CD4-positive, alpha-beta T cell (primary cell): Measurements from ENCODE around the gene XRCC4. TPM values are rescaled to one million over a fixed set of nuclear protein-coding genes. Genes with fewer than 3 reads are reported as not detected.

Experiments used
- ATAC-seq: fragments of 200-7000 bp; cut with Tn5 transposase; one replicate; pipeline ENCODE4 v1.10.0; 2022; ENCODE audit warnings: mild to moderate bottlenecking; ENCODE audit not compliant: poor library complexity
- CTCF ChIA-PET: fragments of 350-600 bp; sonication (Branson Sonifier 250); formaldehyde crosslinking; loops from one replicate; lab custom pipeline; 2021; ENCODE audit warnings: antibody characterized with exemption, inconsistent platforms; lab: Charles Lee
- POLR2A ChIA-PET: fragments of 350-600 bp; sonication (Branson Sonifier 250); formaldehyde crosslinking; loops from one replicate; lab custom pipeline; 2021; ENCODE audit warnings: antibody characterized with exemption, inconsistent platforms; lab: Charles Lee
- DNase-seq, 14 experiments: peaks; one replicate each; pipeline ENCODE4 v3.0.0-alpha.2; 2013 to 2020; ENCODE audit warnings: mixed read lengths in 2 of 14
- H3K27ac ChIP-seq, 2 donors: one replicate each; pipeline versions ENCODE4 v1.5.1 to v1.7.0; 2013; ENCODE audit warnings: low read length in 2 of 2, low read depth in 1 of 2, mild to moderate bottlenecking in 1 of 2
- H3K27me3 ChIP-seq, 2 experiments: 1 replicate in 1 of 2; 2 replicates in 1 of 2; pipeline versions ENCODE4 v1.6.1 to v1.7.0; 2013; ENCODE audit warnings: low read length in 2 of 2, control low read depth in 1 of 2, mild to moderate bottlenecking in 1 of 2, moderate library complexity in 1 of 2; ENCODE audit not compliant: insufficient read depth in 2 of 2, control insufficient read depth in 1 of 2
- H3K36me3 ChIP-seq: one replicate; pipeline ENCODE4 v1.6.1; 2013; ENCODE audit warnings: low read length, control low read depth; ENCODE audit not compliant: insufficient read depth
- H3K4me1 ChIP-seq: one replicate; pipeline ENCODE4 v1.6.1; 2013; ENCODE audit warnings: low read length, control low read depth; ENCODE audit not compliant: insufficient read depth
- H3K4me3 ChIP-seq: one replicate; pipeline ENCODE4 v1.5.1; 2013; ENCODE audit warnings: mild to moderate bottlenecking, low read length, moderate library complexity
- H3K9me3 ChIP-seq, 2 experiments: 1 replicate in 1 of 2; 2 replicates in 1 of 2; pipeline versions ENCODE4 v1.6.1 to v1.7.0; 2013; ENCODE audit warnings: low read length in 2 of 2, mild to moderate bottlenecking in 2 of 2, control low read depth in 1 of 2, moderate library complexity in 1 of 2; ENCODE audit not compliant: control insufficient read depth in 1 of 2, insufficient read depth in 1 of 2
- H3K27ac Mint-ChIP-seq: one replicate; pipeline ENCODE4 v1.8.0; 2020; ENCODE audit warnings: mixed read lengths
- H3K27me3 Mint-ChIP-seq: one replicate; pipeline ENCODE4 v1.8.0; 2021; ENCODE audit warnings: mixed read lengths
- H3K36me3 Mint-ChIP-seq: one replicate; pipeline ENCODE4 v1.8.0; 2021; ENCODE audit warnings: low read depth, mixed read lengths
- H3K4me1 Mint-ChIP-seq: one replicate; pipeline ENCODE4 v1.8.0; 2021; ENCODE audit warnings: low read depth, mixed read lengths
- H3K4me3 Mint-ChIP-seq: one replicate; pipeline ENCODE4 v1.8.0; 2020; ENCODE audit warnings: mild to moderate bottlenecking, mixed read lengths
- H3K9me3 Mint-ChIP-seq: one replicate; pipeline ENCODE4 v1.8.0; 2020; ENCODE audit warnings: mixed read lengths
- CTCF ChIP-seq: fragments of 200-600 bp; IDR thresholded peaks from one replicate; pipeline ENCODE4 v1.8.0; 2022; ENCODE audit warnings: antibody characterized with exemption, mild to moderate bottlenecking
- intact Hi-C, 2 experiments: fragments of 100-400 bp; cut with DNase I in 1 of 2; cut with micrococcal nuclease in 1 of 2; formaldehyde crosslinking; loops; one replicate each; pipeline versions ENCODE4 v1.15.1 to v1.9.0; 2023 to 2025; cut with DNase I, micrococcal nuclease
- total RNA-seq, 174 experiments: library from RNA in 2 of 174; stranded (reverse) in 2 of 174; gene quantifications; one replicate each; pipeline ENCODE4 v1.2.3 and lab custom pipeline; 2021 to 2026

The XRCC4 gene
- total RNA-seq, 2 experiments from 2014 or later, result 1.8 TPM

- no peaks in the 10 kb centered on the region for H3K36me3 ChIP-seq
- H3K27me3 Mint-ChIP-seq, result no peaks in the 10 kb centered on the region
- no peaks in the 10 kb centered on the region for H3K36me3 Mint-ChIP-seq
- H3K9me3 ChIP-seq, result no peaks in the 10 kb centered on the region
- no peak overlapping the region for H3K27ac ChIP-seq
- DNase-seq (no peak), ATAC-seq (no peak)
- H3K27ac Mint-ChIP-seq, result no peak overlapping the region
- H3K27me3 ChIP-seq, result no peaks in the 10 kb centered on the region
- intact Hi-C loops, result no loop called here
- ChIA-PET POLR2A (no interaction called here), CTCF (no interaction called here)
- no peak overlapping the region for H3K4me3 Mint-ChIP-seq
- H3K4me3 ChIP-seq, result no peak overlapping the region
- H3K9me3 Mint-ChIP-seq, result no peaks in the 10 kb centered on the region
- no peak for TF ChIP-seq CTCF
- H3K4me1 ChIP-seq, result no peaks in the 10 kb centered on the region
- H3K4me1 Mint-ChIP-seq, result no peaks in the 10 kb centered on the region
These were observed 299.1 kb downstream of the XRCC4 start for GRCh38 chr5:83376461-83376860.

GRCh38 chr5:83377131-83377865 lies 300.0 kb downstream of the XRCC4 start:
- ATAC-seq (no peak), DNase-seq (peak in 1 of 14 experiments; percentile 32)
- H3K9me3 ChIP-seq, result no peaks in the 10 kb centered on the region
- no peak overlapping the region for H3K27ac Mint-ChIP-seq
- POLR2A ChIA-PET, result no interaction called here
- no peak overlapping the region for H3K27ac ChIP-seq
- H3K4me3 ChIP-seq, result no peak overlapping the region
- no peaks in the 10 kb centered on the region for H3K27me3 ChIP-seq
- CTCF ChIA-PET, result no interaction called here
- H3K36me3 ChIP-seq, result no peaks in the 10 kb centered on the region
- no peaks in the 10 kb centered on the region for H3K36me3 Mint-ChIP-seq
- H3K9me3 Mint-ChIP-seq, result peaks cover 2% of the 10 kb centered on the region
- no peaks in the 10 kb centered on the region for H3K27me3 Mint-ChIP-seq
- H3K4me1 Mint-ChIP-seq, result no peaks in the 10 kb centered on the region
- no peaks in the 10 kb centered on the region for H3K4me1 ChIP-seq
- intact Hi-C loops, result no loop called here
- no peak for TF ChIP-seq CTCF
- H3K4me3 Mint-ChIP-seq, result no peak overlapping the region

GRCh38 chr5:83378624-83379289 lies 301.4 kb downstream of the XRCC4 start:
- Mint-ChIP-seq H3K36me3 (no peaks in the 10 kb centered on the region), H3K4me1 (no peaks in the 10 kb centered on the region), H3K4me3 (no peak overlapping the region), H3K9me3 (peaks cover 5% of the 10 kb centered on the region), H3K27me3 (no peaks in the 10 kb centered on the region), H3K27ac (no peak overlapping the region)
- POLR2A ChIA-PET, result no interaction called here
- ATAC-seq, result no peak
- CTCF ChIA-PET, result no interaction called here
- no peak for TF ChIP-seq CTCF
- Histone ChIP-seq H3K4me1 (no peaks in the 10 kb centered on the region), H3K27me3 (no peaks in the 10 kb centered on the region), H3K27ac (no peak overlapping the region), H3K4me3 (no peak overlapping the region), H3K9me3 (no peaks in the 10 kb centered on the region), H3K36me3 (no peaks in the 10 kb centered on the region)
- intact Hi-C loops, result no loop called here
- DNase-seq, result peak in 1 of 14 experiments; percentile 15
